Duodenal mucosa (tissue), 2 donors: Measurements from ENCODE around the gene BCAP31.
"Not testable (repeated sequence)": the region's sequence is repeated elsewhere in the genome, so short reads cannot be mapped to it uniquely, and the experiment has no call there.

ENCODE experiments used
- H3K27ac ChIP-seq: one replicate; pipeline ENCODE4 v1.7.0; 2013; ENCODE audit warnings: low read depth, low read length
- H3K27me3 ChIP-seq, 2 donors: one replicate each; pipeline ENCODE4 v1.7.0; 2013; ENCODE audit warnings: low read length in 2 of 2, control low read depth in 1 of 2; ENCODE audit not compliant: insufficient read depth in 2 of 2, control insufficient read depth in 1 of 2
- H3K36me3 ChIP-seq, 2 donors: one replicate each; pipeline ENCODE4 v1.7.0; 2013; ENCODE audit warnings: low read length in 2 of 2, control low read depth in 1 of 2; ENCODE audit not compliant: insufficient read depth in 2 of 2, control insufficient read depth in 1 of 2
- H3K4me1 ChIP-seq, 2 donors: one replicate each; pipeline ENCODE4 v1.7.0; 2013; ENCODE audit warnings: low read length in 2 of 2, control low read depth in 1 of 2; ENCODE audit not compliant: insufficient read depth in 2 of 2, control insufficient read depth in 1 of 2
- H3K4me3 ChIP-seq, 2 donors: one replicate each; pipeline ENCODE4 v1.7.0; 2013; ENCODE audit warnings: low read length in 2 of 2, low read depth in 1 of 2
- H3K9ac ChIP-seq, 2 donors: one replicate each; pipeline ENCODE4 v1.7.0; 2013; ENCODE audit warnings: low read length in 2 of 2, low read depth in 1 of 2
- H3K9me3 ChIP-seq, 2 donors: one replicate each; pipeline ENCODE4 v1.7.0; 2013; ENCODE audit warnings: low read length in 2 of 2, control low read depth in 1 of 2; ENCODE audit not compliant: control insufficient read depth in 1 of 2

BCAP31 gene

DNA sequence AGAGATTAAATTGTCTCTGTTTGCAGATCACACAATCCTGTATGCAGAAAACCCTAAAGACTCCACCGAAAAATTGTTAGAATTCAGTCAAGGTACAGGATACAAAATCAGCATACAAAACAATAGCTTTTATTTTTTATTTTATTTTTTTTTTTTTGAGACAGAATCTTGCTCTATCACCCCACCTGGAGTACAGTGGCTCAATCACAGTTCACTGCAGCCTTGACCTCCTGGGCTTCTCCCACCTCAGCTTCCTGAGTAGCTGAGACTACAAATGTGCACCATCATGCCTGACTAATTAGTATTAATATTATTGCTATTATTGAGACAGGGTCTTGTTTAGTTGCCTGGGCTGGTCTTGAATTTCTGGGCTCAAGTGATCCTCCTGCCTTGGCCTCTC is 30.9 kb upstream of the BCAP31 start:
- H3K4me3 ChIP-seq: no peak overlapping the region
- no peaks in the 10 kb centered on the region for H3K9me3 ChIP-seq
- no peak overlapping the region for H3K9ac ChIP-seq
- H3K27me3 ChIP-seq: no peaks in the 10 kb centered on the region
- no peaks in the 10 kb centered on the region for H3K36me3 ChIP-seq
- H3K27ac ChIP-seq: no peak overlapping the region
- H3K4me1 ChIP-seq: no peaks in the 10 kb centered on the region

- no peaks in the 10 kb centered on the region for H3K4me1 ChIP-seq
- H3K27me3 ChIP-seq: no peaks in the 10 kb centered on the region
- H3K27ac ChIP-seq: no peak overlapping the region
- no peaks in the 10 kb centered on the region for H3K9me3 ChIP-seq
- no peak overlapping the region for H3K4me3 ChIP-seq
- H3K9ac ChIP-seq: no peak overlapping the region
- H3K36me3 ChIP-seq: no peaks in the 10 kb centered on the region
Observed at GRCh38 chrX:153750127-153750774, 26.1 kb upstream of the BCAP31 start.

GRCh38 chrX:153749017-153749416 is 24.8 kb upstream of the BCAP31 start:
- not testable (repeated sequence) for H3K4me1 ChIP-seq, H3K36me3 ChIP-seq, H3K4me3 ChIP-seq, H3K9me3 ChIP-seq, H3K9ac ChIP-seq, H3K27ac ChIP-seq, H3K27me3 ChIP-seq

GRCh38 chrX:153746991-153747390 is 22.8 kb upstream of the BCAP31 start:
- H3K27me3 ChIP-seq, H3K27ac ChIP-seq, H3K4me1 ChIP-seq, H3K36me3 ChIP-seq, H3K9ac ChIP-seq, H3K4me3 ChIP-seq, H3K9me3 ChIP-seq: not testable (repeated sequence)

GRCh38 chrX:153746359-153746758 is 22.2 kb upstream of the BCAP31 start:
- Histone ChIP-seq H3K9me3 (no peaks in the 10 kb centered on the region), H3K4me3 (no peak overlapping the region), H3K27me3 (no peaks in the 10 kb centered on the region), H3K36me3 (no peaks in the 10 kb centered on the region), H3K27ac (no peak overlapping the region), H3K4me1 (no peaks in the 10 kb centered on the region), H3K9ac (no peak overlapping the region)

- H3K27ac ChIP-seq, H3K9ac ChIP-seq: not testable (repeated sequence)
Observed at GRCh38 chrX:153745067-153745433, 20.9 kb upstream of the BCAP31 start.

DNA sequence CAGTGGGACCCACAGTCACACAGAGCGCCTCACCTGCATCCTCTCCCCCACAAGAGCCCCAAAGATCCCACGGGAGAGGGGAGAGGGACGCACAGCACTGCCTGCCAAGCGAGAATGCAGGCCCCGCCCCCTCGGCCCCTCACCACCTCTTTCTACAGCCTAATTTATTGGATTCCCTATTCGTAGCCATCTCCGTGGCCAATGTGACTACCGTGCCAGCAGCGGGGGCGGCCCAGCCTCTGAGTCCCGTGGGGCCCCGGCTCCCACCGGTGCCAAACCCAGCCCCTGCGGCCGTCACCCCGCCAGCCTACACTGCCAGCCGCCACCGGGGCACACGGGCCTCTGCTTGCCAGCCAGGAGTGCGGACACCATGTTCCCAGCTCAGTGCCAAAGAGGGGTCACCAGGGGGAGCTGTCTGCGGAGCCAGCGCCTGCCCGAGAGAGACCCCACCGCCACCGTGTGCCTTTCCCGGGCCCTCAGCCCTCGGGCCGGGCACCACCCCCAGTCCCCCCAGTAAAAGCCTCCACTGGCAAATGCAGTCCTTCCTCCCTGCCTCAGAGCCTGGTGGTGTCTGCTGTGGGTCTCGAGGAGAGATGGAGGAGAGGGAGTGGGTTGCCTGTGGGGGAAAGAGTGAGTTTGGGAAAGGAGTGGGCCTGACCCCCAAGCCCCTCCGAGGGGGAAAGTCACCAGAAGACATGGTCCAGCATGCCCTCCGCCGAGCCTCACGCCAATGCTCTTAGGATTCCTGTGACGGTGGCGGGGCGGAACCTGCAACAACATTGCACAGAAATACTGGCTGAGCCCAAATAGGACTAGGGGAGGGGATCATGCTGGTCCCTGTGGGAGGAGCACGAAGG is 20.3 kb upstream of the BCAP31 start:
- H3K27me3 ChIP-seq: no peaks in the 10 kb centered on the region
- no peak overlapping the region for H3K27ac ChIP-seq
- peak overlapping the region in 1 of 2 donors; percentile 38 for H3K9ac ChIP-seq
- no peaks in the 10 kb centered on the region for H3K36me3 ChIP-seq
- H3K4me3 ChIP-seq: no peak overlapping the region
- peaks cover 5 to 11% of the 10 kb centered on the region in 2 donors for H3K4me1 ChIP-seq
- H3K9me3 ChIP-seq: no peaks in the 10 kb centered on the region

More at GRCh38 chrX:153745067-153745433, 20.9 kb upstream of the BCAP31 start:
- H3K27me3 ChIP-seq, H3K4me3 ChIP-seq, H3K36me3 ChIP-seq, H3K9me3 ChIP-seq: not testable (repeated sequence)
- peaks cover 4 to 10% of the 10 kb centered on the region in 2 donors for H3K4me1 ChIP-seq

- H3K4me3 ChIP-seq, H3K9me3 ChIP-seq, H3K36me3 ChIP-seq, H3K27me3 ChIP-seq: not testable (repeated sequence)
- Histone ChIP-seq H3K27ac (peak overlapping the region; percentile 32), H3K4me1 (peaks cover 5 to 11% of the 10 kb centered on the region in 2 donors), H3K9ac (peak overlapping the region in 1 of 2 donors; percentile 38)
Observed at GRCh38 chrX:153743468-153744209, 19.5 kb upstream of the BCAP31 start.

GRCh38 chrX:153742796-153743467 is 18.7 kb upstream of the BCAP31 start:
- H3K4me3 ChIP-seq, H3K9ac ChIP-seq, H3K27me3 ChIP-seq, H3K9me3 ChIP-seq, H3K36me3 ChIP-seq: not testable (repeated sequence)
- peak overlapping the region; percentile 32 for H3K27ac ChIP-seq
- peaks cover 5 to 11% of the 10 kb centered on the region in 2 donors for H3K4me1 ChIP-seq

DNA sequence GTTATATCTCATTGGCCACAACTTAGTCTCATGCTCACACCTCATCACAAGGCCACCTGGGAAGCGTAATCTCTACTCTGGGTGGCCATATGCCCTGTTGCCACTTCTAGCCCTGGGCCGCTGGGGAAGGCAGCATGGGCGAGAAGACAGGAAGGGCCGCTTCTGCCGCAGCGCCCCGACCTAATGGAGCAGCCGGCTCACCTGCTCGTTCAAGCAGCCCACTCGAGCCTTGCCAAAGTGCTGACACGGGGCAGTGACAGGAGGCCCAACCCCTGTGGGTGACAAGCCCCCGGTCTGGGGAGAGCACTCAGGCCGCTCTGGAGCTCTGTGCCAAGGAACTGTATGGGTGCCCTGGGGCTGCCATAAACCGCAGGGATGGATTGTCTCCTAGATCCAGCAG is 17.9 kb upstream of the BCAP31 start:
- H3K9ac ChIP-seq, H3K4me3 ChIP-seq, H3K27me3 ChIP-seq, H3K9me3 ChIP-seq, H3K36me3 ChIP-seq, H3K27ac ChIP-seq: not testable (repeated sequence)
- H3K4me1 ChIP-seq: peaks cover 5 to 12% of the 10 kb centered on the region in 2 donors
